NB4 (cell line): ENCODE measurements around the gene CXCL16.

Experiments used
- DNase-seq: peaks from one replicate; pipeline ENCODE4 v3.0.0; 2010; ENCODE audit warnings: low read depth
- H3K4me3 ChIP-seq: one replicate; pipeline ENCODE4 v1.5.1; 2011; ENCODE audit warnings: mild to moderate bottlenecking, low read depth, low read length, moderate library complexity
- CTCF ChIP-seq: IDR thresholded peaks from one replicate; pipeline ENCODE4 v1.5.1; 2012; ENCODE audit warnings: low read depth, low read length
- MAX ChIP-seq: IDR thresholded peaks from 2 replicates; pipeline ENCODE4 v1.6.1; 2011; ENCODE audit warnings: low read depth, low read length
- MYC ChIP-seq: IDR thresholded peaks from 2 replicates; pipeline ENCODE4 v1.6.1; 2011; ENCODE audit warnings: low read depth, low read length
- POLR2A ChIP-seq: IDR thresholded peaks from 2 replicates; pipeline ENCODE4 v1.6.1; 2011; ENCODE audit warnings: mild to moderate bottlenecking; ENCODE audit not compliant: insufficient read length; ENCODE audit errors: extremely low read depth

The CXCL16 gene

GRCh38 chr17:4721203-4722135 is 18.3 kb downstream of the CXCL16 start:
- TF ChIP-seq MAX (no peak), POLR2A (no peak), CTCF (no peak), MYC (no peak)
- no peak for DNase-seq
- no peak overlapping the region for H3K4me3 ChIP-seq

GRCh38 chr17:4720787-4721186 is 18.9 kb downstream of the CXCL16 start:
- no peak overlapping the region for H3K4me3 ChIP-seq
- TF ChIP-seq MAX (no peak), CTCF (no peak), POLR2A (no peak), MYC (no peak)
- DNase-seq = no peak

- TF ChIP-seq MYC = no peak
- TF ChIP-seq CTCF = no peak
- no peak for TF ChIP-seq POLR2A
- TF ChIP-seq MAX = no peak
- no peak for DNase-seq
- H3K4me3 ChIP-seq = no peak overlapping the region
Observed at GRCh38 chr17:4719684-4720221, 20.0 kb downstream of the CXCL16 start.

GRCh38 chr17:4719146-4719545 is 20.6 kb downstream of the CXCL16 start:
- no peak overlapping the region for H3K4me3 ChIP-seq
- TF ChIP-seq CTCF (no peak), MYC (no peak), POLR2A (no peak), MAX (no peak)
- DNase-seq = no peak

- TF ChIP-seq MAX (no peak), MYC (no peak), POLR2A (no peak), CTCF (no peak)
- no peak for DNase-seq
- no peak overlapping the region for H3K4me3 ChIP-seq
Observed at GRCh38 chr17:4718276-4718675, 21.5 kb downstream of the CXCL16 start.
